Measurements from ENCODE around the gene HHAT. TPM values are rescaled to one million over a fixed set of nuclear protein-coding genes. Genes with fewer than 3 reads are reported as not detected.

The HHAT gene
- total and polyA plus RNA-seq, 2 of the 4 experiments (the other 2 are of a cell fraction): 1.7 to 2.5 TPM

GRCh38 chr1:210648588-210649269 is 320.0 kb downstream of the HHAT start:
- no CpG with 5 or more reads among the region's 2 CpGs for WGBS, 2 experiments (ENCODE audit: extremely low coverage in 2 of 2, insufficient read length in 1 of 2)
- Histone ChIP-seq H3K27ac (ENCODE audit: insufficient read depth, low read length) (no peak overlapping the region), H2AFZ (replicated peaks; ENCODE audit: low read length, poor library complexity) (no peak overlapping the region), H3K4me3 (ENCODE audit: insufficient read depth, low read depth, low read length) (no peak overlapping the region), H3K27me3 (ENCODE audit: control insufficient read depth, insufficient read depth, low read length) (no peaks in the 10 kb centered on the region), H3K4me2 (ENCODE audit: low read depth, low read length) (no peak overlapping the region), H3K18ac (ENCODE audit: low read depth, low read length) (no peak overlapping the region), H3K14ac (replicated peaks; ENCODE audit: low read depth, low read length) (no peak overlapping the region), H2BK15ac (ENCODE audit: low read depth, low read length) (no peak overlapping the region), H2BK120ac (ENCODE audit: low read depth, low read length) (no peak overlapping the region), H3K79me1 (ENCODE audit: low read depth in 1 of 2, low read length in 2 of 2) (no peaks in the 10 kb centered on the region), H2BK20ac (ENCODE audit: low read depth, low read length) (no peak overlapping the region), H3K23ac (ENCODE audit: low read depth, low read length) (no peak overlapping the region), H4K20me1 (ENCODE audit: insufficient read depth, low read length) (no peaks in the 10 kb centered on the region), H2BK5ac (ENCODE audit: low read depth, low read length, poor library complexity, severe bottlenecking) (no peak overlapping the region), H3K9me3 (ENCODE audit: control insufficient read depth, insufficient read depth, low read length) (no peaks in the 10 kb centered on the region), H3K56ac (ENCODE audit: extremely low read depth, insufficient read depth, low read length) (no peak overlapping the region), H3K36me3 (ENCODE audit: control insufficient read depth, insufficient read depth, low read length) (no peaks in the 10 kb centered on the region), H2AK5ac (ENCODE audit: low read depth, low read length) (no peak overlapping the region), H3K9ac (ENCODE audit: low read depth, low read length) (no peak overlapping the region), H3K9me1 (ENCODE audit: insufficient read depth, low read length) (no peaks in the 10 kb centered on the region), H4K8ac (ENCODE audit: low read depth in 2 of 2, low read length in 2 of 2) (no peak overlapping the region), H4K91ac (ENCODE audit: insufficient read depth, low read depth, low read length) (no peak overlapping the region), H4K5ac (ENCODE audit: low read depth, low read length) (no peak overlapping the region), H3K4me1 (ENCODE audit: control insufficient read depth, insufficient read depth, low read length) (peaks cover 7% of the 10 kb centered on the region; the same call in 1 of the 2 replicates), H2AK9ac (replicated peaks; ENCODE audit: low read depth, low read length, poor library complexity) (no peak overlapping the region), H3K4ac (ENCODE audit: low read depth, low read length) (no peak overlapping the region)
- dilution Hi-C loops (cut with HindIII; ENCODE audit: low sequenced_read_pairs, unreplicated experiment): no loop called here
- no TSS peak for BruUV-seq (replicated peaks)
- in situ Hi-C loops (cut with MboI; ENCODE audit: low sequenced_read_pairs): no loop called here
- TF ChIP-seq CHD1 (IDR thresholded peaks at IDR 0.05; ENCODE audit: low read depth, low read length) (no peak), RAD21 (IDR thresholded peaks at IDR 0.05; ENCODE audit: low read length) (no peak), BHLHE40 (IDR thresholded peaks at IDR 0.05; ENCODE audit: low read depth, low read length) (no peak), MAZ (IDR thresholded peaks at IDR 0.05; ENCODE audit: borderline replicate concordance, low read depth, low read length) (no peak), POLR2A (IDR thresholded peaks at IDR 0.05; ENCODE audit: low read depth, low read length) (no peak), SMC3 (IDR thresholded peaks at IDR 0.05; ENCODE audit: low read depth, low read length) (no peak), FOS (IDR thresholded peaks at IDR 0.05; ENCODE audit: low read depth, low read length) (no peak), NFE2L2 (IDR thresholded peaks at IDR 0.05; ENCODE audit: low read depth, low read length) (no peak), RFX5 (IDR thresholded peaks at IDR 0.05; ENCODE audit: low read depth, low read length) (no peak), CEBPB (IDR thresholded peaks at IDR 0.05; ENCODE audit: low read depth, low read length) (no peak), MAFK (IDR thresholded peaks at IDR 0.05; ENCODE audit: low read depth, low read length) (no peak), RCOR1 (IDR thresholded peaks at IDR 0.05; ENCODE audit: insufficient replicate concordance, low read length) (no peak)
- TF ChIP-seq, protein P1, sequence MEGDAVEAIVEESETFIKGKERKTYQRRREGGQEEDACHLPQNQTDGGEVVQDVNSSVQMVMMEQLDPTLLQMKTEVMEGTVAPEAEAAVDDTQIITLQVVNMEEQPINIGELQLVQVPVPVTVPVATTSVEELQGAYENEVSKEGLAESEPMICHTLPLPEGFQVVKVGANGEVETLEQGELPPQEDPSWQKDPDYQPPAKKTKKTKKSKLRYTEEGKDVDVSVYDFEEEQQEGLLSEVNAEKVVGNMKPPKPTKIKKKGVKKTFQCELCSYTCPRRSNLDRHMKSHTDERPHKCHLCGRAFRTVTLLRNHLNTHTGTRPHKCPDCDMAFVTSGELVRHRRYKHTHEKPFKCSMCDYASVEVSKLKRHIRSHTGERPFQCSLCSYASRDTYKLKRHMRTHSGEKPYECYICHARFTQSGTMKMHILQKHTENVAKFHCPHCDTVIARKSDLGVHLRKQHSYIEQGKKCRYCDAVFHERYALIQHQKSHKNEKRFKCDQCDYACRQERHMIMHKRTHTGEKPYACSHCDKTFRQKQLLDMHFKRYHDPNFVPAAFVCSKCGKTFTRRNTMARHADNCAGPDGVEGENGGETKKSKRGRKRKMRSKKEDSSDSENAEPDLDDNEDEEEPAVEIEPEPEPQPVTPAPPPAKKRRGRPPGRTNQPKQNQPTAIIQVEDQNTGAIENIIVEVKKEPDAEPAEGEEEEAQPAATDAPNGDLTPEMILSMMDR (conservative IDR thresholded peaks at IDR 0.05; ENCODE audit: low read depth, low read length): no peak
- TF ChIP-seq, protein P2, sequence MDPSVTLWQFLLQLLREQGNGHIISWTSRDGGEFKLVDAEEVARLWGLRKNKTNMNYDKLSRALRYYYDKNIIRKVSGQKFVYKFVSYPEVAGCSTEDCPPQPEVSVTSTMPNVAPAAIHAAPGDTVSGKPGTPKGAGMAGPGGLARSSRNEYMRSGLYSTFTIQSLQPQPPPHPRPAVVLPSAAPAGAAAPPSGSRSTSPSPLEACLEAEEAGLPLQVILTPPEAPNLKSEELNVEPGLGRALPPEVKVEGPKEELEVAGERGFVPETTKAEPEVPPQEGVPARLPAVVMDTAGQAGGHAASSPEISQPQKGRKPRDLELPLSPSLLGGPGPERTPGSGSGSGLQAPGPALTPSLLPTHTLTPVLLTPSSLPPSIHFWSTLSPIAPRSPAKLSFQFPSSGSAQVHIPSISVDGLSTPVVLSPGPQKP (IDR thresholded peaks at IDR 0.05; ENCODE audit: borderline replicate concordance, low read depth, low read length): no peak
- TF ChIP-seq, protein P3, sequence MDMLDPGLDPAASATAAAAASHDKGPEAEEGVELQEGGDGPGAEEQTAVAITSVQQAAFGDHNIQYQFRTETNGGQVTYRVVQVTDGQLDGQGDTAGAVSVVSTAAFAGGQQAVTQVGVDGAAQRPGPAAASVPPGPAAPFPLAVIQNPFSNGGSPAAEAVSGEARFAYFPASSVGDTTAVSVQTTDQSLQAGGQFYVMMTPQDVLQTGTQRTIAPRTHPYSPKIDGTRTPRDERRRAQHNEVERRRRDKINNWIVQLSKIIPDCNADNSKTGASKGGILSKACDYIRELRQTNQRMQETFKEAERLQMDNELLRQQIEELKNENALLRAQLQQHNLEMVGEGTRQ (IDR thresholded peaks at IDR 0.05; ENCODE audit: low read depth, low read length): no peak
- intact Hi-C loops (cut with micrococcal nuclease): no loop called here
- no peak for DNase-seq
- no peak for ATAC-seq (ENCODE audit: low read depth)
- ChIA-PET POLR2A (ENCODE audit: unreplicated experiment) (no interaction called here), CTCF (no interaction called here)
